GM03348 (cell line): ENCODE results near the gene ABAT.
"Not testable (repeated sequence)": the region's sequence is repeated elsewhere in the genome, so short reads cannot be mapped to it uniquely, and the experiment has no call there.

Experiments used
- DNase-seq: peaks from one replicate; pipeline ENCODE4 v3.0.0; 2012; ENCODE audit warnings: low spot score

ABAT gene

DNA sequence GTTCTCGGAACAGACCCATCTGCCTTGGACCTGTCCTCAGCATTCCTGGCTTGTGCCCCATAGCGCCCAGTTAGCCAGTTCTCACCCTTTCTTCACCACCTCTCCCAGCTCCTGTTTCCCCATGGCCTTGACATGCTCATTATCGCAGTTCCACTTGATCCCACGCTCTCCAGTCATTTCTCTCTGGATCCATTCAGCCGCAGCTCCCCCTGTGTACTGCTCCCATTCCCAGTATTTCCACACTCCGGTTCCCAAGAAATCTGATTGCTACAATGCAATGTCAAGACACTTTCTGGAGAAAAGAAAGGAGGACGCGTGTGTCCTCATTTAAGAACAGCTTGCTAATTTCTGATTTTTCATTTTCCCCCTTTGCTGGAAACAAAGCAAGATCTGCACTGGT is 67.7 kb downstream of the ABAT start:
- DNase-seq, result no peak

DNA sequence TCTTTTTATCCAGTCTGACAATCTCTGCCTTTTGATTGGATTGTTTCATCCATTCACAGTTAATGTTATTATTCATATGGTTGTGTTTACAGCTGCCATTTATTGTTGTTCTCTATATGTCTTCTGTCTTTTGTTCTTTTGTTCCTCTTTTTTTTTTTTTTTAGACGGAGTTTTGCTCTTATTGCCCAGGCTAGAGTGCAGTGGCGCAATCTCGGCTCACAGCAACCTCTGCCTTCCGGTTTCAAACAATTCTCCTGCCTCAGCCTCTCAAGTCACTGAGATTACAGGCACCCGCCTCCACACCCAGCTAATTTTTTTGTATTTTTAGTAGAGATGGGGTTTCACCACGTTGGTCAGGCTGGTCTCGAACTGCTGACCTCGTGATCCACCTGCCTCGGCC is 74.5 kb downstream of the ABAT start:
- not testable (repeated sequence) for DNase-seq

DNA sequence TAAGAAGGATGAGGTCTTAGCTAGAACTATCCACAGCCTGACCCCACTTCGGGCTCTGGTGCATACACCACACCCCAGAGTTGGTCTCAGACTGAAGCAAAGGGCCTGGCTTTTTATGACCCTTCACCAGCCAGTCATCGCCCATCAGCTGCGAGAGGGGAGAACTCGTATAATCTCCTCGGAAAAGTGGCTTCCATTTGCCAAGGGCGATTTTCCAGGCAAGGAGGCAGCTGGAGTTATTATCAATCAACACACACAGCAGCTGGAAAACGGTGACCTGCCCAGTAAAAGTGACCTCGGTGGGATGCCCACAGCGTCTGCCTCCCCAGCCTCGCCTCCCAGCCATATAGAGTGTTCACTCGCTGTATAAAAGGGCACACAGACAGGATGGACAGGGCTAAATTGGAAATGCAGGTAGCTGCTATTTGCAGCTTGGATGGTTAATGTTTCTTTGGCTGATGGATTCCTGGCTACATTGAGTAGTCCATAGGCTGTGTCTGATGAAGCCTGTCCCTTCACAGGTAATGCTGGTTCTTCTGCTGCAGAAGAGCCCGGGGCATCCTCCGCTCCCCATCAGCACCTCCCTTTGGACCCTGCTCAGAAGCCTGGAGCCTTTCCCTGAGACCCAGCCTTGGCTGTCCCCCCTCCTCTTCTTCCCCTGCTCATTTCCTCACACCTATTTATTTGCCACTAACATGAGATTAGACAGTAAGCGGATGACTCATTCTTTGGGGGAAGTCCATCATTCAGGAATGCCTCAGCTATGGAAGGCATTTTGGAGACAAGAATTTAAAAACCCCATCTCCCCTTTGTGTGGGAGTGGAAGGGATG is 77.3 kb downstream of the ABAT start:
- peak; percentile 82 for DNase-seq

DNA sequence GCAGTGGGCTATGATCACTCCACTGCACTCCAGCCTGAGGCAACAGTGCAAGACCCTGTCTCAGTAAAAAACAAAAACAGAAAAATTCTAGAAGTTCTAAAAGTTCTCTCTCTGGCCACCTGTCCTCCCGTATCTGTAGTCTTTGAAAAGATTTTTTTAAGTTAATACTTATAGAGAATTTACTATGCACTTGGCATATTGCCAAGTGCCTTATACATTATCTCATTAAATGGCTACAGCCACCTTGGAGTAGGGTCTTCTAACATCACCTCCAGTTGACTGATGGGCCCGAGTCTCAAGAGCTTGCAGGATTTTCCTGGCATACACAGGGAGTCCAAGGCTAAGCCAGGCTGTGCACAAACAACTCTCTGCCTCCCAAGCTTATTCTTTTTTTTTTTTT is 78.3 kb downstream of the ABAT start:
- no peak for DNase-seq

DNA sequence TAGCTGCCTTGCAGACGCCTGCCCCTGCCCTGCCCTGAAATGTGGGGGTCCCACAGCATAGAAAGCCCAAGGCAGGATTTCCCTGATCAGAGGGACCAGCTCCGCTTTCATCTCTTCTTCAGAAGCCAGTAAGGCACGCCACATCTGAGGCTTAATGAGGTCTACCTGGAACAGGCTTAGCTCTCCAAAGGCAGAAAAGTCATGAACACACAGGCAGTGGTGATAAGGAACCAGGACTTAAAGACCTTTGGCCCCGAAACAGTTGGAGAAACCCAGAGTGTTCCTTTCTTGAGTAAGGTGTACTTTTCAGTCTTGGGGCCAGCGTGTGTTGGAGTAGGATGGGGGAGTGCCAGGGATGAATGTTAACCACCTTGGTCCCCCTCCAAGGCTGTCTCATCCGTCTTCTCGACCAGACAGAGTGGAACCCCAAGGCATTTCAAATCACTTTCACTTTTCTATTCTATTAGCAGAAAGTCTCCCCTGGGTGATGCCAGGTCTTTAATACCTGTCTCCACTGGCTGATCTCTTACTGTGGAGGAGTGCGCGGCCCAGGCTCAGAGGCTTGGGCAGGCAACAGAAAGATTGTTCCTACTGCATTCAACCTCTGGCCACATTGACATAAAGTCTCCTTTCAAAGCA is 79.1 kb downstream of the ABAT start:
- DNase-seq, result no peak

DNA sequence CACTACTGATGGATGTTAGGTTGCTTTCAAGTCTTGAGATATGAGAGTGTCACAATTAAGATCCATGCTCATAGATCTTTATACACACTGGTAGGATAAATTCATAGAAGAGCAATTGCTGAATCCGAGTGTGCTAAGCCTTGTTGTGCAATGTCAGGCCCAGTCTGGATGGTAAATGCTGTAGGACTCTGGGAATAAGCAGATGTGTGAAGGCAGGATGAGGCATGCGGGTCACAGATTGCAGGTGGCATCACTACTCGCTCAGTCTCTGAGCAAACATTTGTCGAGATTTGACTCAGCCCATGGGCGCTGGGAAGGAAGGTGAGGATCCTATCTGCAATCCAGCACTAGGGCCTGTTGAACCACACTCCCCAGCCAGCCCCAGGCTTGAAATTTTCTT is 82.3 kb downstream of the ABAT start:
- DNase-seq, result no peak

DNA sequence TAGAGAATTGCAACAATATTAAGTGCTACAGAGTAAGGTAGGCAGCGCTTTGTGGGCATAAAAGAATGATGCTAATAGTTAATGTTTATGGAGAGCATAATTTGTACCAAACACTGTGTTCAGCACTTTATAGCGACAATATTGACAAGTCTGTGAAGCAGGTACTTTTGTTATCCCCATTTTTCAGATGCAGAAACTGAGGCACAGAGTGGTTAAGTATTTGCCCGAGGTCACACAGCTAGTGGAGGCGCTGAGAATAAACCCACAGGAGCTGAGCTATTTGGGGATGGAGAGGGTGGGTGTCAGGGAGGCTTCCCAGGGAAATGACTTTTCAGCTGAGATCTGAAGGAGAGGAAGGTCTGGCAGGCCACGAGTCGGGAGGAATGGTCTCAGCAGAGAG is 83.6 kb downstream of the ABAT start:
- no peak for DNase-seq

DNA sequence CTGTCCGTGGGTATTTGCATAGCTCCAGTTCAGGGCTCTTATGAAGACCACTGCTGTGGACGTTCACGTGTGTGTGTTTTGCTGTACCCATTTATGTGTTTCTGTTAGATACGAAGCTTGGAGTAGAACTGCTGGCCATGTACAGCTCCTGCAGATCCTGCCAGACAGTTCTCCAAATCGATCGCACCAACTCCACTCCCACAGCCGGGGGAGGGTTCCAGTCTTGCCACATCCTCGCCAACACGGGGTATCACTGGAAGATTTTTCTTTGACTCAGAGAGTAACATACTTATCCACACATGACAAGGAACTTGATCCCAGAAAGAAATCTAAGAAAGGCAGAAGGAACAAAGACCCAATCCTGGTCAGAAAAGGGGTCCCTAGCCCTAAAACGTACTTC is 85.6 kb downstream of the ABAT start:
- no peak for DNase-seq

DNA sequence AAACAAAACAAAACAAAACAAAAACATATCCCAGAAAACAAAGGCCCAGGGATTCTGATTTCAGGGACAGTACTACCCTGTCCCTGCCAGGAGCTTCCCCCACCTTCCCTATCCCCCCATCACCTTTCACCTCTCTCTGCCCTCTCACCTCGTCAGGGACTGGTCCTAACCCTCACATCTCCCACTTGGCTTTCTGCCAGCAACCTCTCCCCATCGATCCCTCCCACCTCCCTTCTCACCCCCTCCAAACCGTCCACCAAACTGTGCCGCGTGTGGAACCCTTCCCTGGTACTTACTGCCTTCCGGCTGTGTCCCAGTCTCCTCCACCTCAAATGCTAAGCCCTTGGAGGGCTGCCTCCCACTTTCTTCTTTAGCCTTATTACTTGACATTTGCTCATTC is 86.7 kb downstream of the ABAT start:
- DNase-seq, result no peak

DNA sequence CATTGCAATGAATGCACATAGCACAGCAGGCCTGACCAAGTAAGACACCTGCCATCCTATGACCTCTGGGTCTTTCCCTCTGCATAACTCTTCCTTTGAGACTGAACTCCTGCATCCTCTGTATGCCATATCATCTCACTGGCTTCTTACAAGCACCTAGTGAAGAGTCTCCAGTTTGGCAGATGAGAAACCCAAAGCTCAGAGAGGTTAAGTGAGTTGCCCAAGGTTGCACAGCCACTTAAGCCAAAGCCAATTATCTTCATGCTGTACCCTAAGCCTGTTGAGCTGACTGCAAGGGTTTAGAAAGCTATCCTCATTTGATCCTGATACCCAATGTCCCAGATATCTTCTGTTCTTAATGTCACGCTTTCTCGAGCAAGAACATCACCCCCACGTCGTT is 87.8 kb downstream of the ABAT start:
- no peak for DNase-seq

DNA sequence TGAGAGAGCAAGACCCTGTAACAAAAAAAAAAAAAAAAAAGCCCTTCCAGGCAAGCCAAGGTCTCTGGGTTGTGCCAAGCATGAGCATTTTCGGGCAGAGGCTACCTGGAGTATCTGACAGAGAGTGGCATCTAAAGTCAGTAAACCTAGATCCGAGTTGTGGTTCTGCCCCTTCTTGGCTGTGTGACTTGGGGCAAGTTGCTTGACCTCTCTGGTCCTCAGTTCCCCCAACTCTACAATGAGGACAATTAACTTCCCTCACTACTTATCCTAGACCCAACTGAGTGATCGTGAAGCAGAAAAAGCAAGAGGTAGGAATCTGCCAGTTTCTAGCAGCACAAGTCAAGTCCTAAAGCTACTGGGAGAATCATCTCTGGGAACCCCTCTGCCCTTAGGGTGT is 88.7 kb downstream of the ABAT start:
- DNase-seq, result no peak

DNA sequence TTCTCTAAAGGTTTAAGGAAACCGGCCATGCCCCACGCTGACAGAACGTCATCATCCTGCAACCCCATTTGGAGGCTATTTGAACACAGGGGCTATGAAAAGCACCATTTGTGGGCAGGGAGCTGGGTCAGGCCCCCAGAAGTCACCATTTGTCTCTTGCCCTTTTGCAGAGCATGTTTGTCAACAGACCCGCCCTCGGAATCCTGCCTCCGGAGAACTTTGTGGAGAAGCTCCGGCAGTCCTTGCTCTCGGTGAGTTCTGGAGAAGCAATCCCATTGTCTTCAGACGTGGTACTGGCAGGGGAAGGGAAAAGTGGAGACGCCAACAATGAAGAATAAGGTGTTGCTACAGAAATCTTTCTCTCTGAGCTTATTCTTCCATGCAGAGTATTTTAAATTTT is 89.5 kb downstream of the ABAT start:
- no peak for DNase-seq

DNA sequence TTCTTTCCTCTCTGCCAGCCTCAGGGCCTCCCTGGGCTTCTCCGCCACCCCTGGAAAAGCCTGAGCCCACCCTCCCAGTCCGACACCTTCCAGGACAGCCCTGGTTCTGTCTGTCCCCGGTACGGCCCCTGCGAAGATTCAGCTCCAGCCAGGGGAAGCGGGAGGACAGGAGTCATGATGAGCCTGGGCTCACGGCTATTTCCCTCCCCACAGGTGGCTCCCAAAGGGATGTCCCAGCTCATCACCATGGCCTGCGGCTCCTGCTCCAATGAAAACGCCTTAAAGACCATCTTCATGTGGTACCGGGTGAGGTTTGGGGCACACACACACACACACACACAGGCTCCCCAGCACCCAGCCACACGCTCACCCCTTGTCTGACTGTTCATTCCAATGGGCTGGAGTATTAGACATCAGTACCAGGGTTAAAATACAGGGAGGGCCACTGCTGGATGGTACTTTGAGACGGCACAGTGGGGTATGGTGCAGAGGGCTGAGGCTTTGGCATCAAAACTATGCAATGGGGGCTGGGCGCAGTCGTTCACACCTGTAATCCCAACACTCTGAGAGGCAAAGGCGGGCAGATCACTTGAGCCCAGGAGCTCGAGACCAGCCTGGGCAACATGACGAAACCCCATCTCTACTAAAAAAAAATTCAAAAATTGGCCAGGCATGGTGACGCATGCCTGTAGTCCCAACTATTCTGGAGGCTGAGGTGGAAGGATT is 90.3 kb downstream of the ABAT start:
- no peak for DNase-seq

DNA sequence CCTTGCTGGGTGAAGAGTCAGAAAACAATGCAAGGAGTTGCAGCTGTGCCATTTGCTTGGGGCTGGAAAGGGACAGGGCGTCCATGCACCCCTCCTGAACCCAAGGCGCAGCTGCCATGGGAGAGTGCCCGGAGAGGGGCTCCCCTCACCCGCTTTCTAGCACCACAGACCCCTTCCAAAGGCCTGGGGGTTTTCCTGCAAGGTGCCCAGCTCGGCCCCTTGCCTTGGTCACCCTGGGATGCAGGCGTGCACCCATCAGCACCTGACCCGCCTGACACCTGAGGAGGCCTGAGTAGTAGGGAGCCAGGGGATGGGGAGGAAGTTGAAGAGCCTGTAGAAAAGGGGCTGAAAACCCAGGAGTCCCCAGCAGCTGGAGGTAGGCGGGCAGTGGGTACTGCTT is 92.8 kb downstream of the ABAT start:
- DNase-seq, result no peak

DNA sequence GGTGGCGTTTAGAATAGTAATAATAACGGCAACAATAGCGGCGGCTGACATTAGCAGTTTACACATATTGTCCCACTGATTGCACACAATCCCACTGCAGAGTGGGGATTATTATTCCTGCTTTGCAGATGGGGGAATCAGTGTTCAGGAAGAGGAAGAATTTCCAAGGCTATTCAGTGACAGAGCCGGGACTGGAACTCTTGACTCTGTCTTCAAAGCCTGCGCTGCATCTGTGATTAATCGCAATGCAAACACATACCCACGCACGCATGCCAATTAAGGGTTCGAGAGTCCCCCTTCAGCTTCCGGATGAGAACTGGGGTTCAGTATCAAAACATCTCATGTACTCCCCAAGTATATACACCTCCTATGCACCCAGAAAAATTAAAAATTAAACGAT is 93.9 kb downstream of the ABAT start:
- DNase-seq, result no peak

DNA sequence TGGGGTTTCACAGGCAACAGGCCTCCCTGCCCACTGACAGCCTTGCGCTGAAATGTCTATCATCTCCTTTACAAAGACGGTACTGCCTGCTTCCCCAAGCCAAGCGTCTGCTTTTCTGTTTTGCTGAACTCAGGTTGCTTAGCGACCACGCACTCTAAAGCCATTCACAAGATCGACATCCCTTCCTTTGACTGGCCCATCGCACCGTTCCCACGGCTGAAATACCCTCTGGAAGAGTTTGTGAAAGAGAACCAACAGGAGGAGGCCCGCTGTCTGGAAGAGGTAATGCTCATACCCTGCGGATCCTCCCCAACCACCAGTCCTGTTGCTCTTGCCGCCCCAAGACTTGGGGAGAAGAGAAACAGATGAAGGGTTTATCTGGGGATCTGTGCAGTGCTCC is 94.3 kb downstream of the ABAT start:
- DNase-seq, result no peak

DNA sequence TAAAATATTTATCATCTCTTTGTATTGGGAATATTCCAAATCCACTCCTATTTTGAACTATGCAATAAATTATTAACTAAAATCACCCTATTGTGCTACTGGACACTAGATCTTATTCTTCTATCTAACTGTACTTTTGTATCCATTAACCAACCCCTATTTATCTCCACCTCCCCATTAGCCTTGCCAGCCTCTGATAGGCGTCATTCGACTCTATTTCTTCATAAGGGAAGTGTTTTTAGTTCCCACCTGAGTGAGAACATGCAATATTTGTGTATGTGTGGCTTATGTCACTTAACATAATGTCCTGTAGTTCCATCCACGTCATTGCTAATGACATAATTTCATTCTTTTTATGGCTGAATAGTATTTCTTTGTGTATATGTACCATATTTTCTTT is 99.1 kb downstream of the ABAT start:
- DNase-seq, result no peak

DNA sequence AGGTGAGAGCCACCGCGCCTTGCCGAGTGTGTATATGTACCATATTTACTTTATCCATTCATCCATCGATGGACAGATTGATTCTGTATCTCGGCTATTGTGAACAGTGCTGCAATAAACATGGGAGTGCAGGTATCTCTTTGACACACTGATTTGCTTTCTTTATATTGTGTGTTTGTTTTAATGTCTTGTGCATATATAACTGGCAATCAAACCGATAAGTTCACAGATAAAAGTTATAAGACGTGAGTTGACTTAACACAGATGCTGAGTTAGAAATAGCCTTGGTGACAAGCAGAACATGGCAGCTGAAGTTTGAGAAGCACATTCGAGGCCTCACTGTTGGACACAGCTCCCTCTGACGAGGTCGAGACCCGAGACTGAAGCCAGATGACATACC is 99.8 kb downstream of the ABAT start:
- DNase-seq, result no peak

DNA sequence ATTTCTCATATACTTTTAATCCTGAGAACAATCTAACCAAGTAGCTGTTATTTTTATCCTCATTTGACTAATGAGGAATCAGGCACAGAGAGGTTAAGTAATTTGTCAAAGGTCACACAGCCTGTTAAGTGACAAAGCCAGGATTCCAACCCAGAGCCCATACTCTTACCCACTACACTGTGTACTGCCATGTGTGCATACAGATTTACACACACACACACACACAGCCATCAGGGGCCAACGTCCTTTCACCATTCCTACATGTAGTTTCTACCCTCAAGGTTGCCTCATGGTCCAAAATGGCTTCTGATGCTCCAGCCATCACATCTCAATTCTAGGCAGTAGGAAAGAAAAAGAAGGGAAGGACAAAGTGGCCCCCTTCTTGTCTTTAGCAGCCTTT is 100.9 kb downstream of the ABAT start:
- no peak for DNase-seq

DNA sequence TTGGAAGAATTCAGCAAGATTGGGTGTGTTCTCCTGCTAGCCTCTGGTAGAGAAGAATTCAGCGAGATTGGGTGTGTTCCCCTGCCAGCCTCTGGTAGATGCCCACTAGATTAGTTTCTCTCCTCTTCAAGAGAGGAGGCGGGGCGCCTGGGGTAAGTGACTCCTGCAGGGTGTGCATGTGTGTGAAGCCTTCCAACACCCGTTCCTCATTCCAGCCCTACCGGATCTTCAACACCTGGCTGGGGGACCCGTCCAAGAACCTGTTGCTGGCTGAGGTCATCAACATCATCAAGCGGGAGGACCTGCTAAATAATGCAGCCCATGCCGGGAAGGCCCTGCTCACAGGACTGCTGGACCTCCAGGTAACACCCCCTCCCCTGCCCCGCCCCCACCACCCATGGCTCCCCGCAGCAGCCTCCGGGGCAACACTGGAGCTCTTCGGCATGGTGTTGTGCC is 101.7 kb downstream of the ABAT start:
- no peak for DNase-seq

DNA sequence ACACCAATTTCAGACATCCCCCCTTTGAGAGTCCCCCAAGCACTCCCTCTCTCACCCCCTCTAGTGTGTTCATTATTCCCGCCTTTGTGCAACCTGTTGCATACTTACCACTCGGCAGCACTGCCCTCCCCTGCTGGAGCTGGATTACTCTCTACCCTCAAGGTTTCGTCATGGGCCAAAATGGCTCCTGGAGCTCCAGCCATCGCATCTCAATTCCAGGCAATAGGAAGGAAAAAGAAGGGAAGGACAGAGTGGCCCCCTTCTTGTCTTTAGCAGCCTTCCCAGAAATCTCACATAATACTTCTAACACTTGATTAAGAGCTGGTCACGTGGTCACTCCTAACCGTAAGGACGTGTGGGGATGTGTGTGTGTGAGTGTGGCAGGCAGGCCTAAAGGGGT is 102.8 kb downstream of the ABAT start:
- no peak for DNase-seq

DNA sequence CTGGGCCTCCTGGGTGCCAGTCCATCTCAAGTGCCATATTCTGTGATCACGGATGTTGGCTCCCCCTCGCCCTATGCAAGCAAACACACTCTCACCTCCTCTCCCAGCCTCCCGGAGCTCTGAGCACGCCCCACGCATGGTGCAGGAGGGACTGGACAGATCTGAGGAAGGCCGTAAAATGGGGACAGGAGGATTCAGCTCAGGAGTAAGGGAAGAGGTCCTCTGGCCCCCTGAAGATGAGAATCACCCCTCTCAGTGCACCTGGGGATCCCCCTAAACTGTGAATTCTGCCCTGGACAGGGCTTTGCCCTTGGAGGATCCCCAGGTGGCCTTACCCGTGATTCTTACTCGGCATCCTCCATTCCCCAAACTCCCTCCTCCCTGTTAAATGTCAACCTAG is 107.4 kb downstream of the ABAT start:
- DNase-seq, result no peak

DNA sequence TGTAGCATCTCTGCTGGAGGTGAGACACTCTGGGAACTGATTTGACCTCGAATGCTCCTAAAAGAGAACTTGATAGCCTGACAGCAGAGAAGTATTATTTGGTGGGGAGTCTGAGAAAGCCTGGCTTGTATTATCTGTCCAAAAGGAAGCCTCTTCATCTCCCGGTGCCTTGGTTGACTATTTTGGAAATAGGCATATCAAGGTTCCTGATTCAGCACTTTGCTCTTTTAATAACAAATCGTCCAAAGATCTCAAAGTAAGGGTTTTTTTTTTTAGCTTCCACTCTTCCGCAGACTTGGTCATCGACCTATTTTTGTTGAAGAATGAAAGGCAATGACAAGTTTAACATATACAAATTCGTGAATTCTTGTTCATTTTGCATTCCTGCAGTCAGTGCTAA is 108.3 kb downstream of the ABAT start:
- no peak for DNase-seq
